ENCODE results near the gene OSM. TPM values are rescaled to one million over a fixed set of nuclear protein-coding genes. Genes with fewer than 3 reads are reported as not detected.

Gene OSM
- total RNA-seq, 1 experiment from 2014 or later, result not detected

DNA sequence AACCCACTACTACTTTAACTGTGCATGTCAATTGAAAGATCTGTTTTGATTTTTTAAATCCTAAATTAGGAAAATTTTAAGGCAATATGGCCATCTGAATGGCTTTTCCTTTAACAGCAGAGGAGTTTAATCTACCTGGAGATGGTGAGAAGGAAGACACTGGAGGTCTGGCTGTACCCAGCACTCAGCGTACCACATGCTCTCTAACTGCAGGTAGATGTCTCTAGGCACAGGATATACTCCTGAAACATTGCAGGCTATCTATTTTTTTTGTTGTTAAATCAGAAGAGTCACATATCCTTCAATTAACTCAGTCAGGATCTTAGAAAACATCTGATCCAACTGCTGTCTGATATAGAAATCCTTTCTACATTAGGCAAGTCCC is 40.0 kb upstream of the OSM start:
- ChIA-PET POLR2A (no interaction called here), CTCF (no interaction called here), RAD21 (ENCODE audit: low non-redundant PET in 1 of 2, low total read pairs in 2 of 2, uncharacterized antibody in 2 of 2, unreplicated experiment in 2 of 2) (interaction anchor here in 1 of 2 experiments (0.8 kb wide), 1 partner anchor 19 kb away, joined by 3 read pairs; no protein-coding TSS in a partner anchor)
- Histone ChIP-seq H3K9me2 (ENCODE audit: insufficient read depth) (no peaks in the 10 kb centered on the region), H2AFZ (ENCODE audit: low read depth, low read length, poor library complexity, severe bottlenecking) (no peak overlapping the region), H3K4me2 (ENCODE audit: low read length) (peak overlapping the region; percentile 52), H3K27ac (ENCODE audit: low read depth, low read length) (peak overlapping the region; percentile 86; the same call in 1 of the 2 replicates), H3K79me2 (ENCODE audit: insufficient read depth, low read length) (no peaks in the 10 kb centered on the region), H3K27me3 (ENCODE audit: insufficient read depth, low read length) (no peaks in the 10 kb centered on the region), H4K20me1 (ENCODE audit: insufficient read depth) (no peaks in the 10 kb centered on the region), H3K36me3 (ENCODE audit: control insufficient read depth in 1 of 2, insufficient read depth in 2 of 2, low read length in 2 of 2) (no peaks in the 10 kb centered on the region), H3K9me3 (ENCODE audit: control insufficient read depth in 1 of 2, insufficient read depth in 1 of 2, low read depth in 1 of 2, low read length in 2 of 2) (no peaks in the 10 kb centered on the region), H3K4me1 (ENCODE audit: control insufficient read depth in 1 of 2, insufficient read depth in 2 of 2, low read length in 2 of 2) (peaks cover 67 to 96% of the 10 kb centered on the region in 2 experiments), H3K9ac (ENCODE audit: low read length) (0 out of 2 replicates have a peak overlapping the region, but pooled peaks have one; percentile 1), H3K4me3 (replicated peaks in 1 of 2; ENCODE audit: low read depth in 1 of 2, low read length in 2 of 2) (no peak overlapping the region)
- no TSS peak for BruUV-seq (replicated peaks)
- DNase-seq (ENCODE audit: low read depth, low spot score) (no peak), ATAC-seq (no peak)
- intact Hi-C loops (cut with micrococcal nuclease), result no loop called here
- TF ChIP-seq FOSL1 (IDR thresholded peaks at IDR 0.05; ENCODE audit: low read depth), result no peak
- no peak for TF ChIP-seq POLR2A (IDR thresholded peaks at IDR 0.05; ENCODE audit: borderline replicate concordance, extremely low read depth, insufficient read depth, insufficient read length)
- TF ChIP-seq EGR1 (IDR thresholded peaks at IDR 0.05; ENCODE audit: low read depth), result no peak
- TF ChIP-seq ZFX (IDR thresholded peaks at IDR 0.05), result no peak
- TF ChIP-seq EZH2 (IDR thresholded peaks at IDR 0.05), result no peak

DNA sequence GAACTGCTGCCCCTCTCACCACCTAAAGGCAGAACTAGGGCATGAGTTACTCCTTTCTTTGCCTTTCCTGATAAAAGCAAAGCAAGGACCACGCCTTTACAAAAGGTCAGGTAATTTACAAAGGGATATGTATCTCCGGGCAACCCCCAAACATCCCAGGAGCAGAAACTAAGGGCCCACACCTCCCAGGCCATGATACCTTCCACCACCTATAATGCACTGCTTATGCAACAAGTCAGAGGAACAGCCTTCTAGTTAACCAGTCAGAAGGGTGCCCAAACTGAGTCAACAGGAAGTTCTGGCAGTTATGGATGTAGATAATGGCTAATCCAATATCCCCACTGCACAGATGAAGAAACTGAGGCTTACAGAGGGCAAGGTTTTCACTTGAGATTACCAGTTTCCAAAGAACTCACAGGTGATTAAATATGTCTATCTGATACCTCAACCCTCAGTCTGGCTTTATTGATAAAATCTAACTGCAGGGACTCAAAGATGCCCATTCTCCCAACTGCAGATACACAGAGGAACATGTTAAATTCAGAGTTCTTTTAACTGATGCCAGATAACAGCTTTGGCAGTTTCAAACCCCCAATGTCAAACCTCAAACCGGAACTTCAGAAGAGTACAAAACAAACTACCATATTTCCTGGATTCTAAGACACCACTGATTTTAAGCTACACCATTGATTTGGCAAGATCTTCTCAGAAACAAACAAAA is 39.4 kb upstream of the OSM start:
- Histone ChIP-seq H3K4me3 (replicated peaks in 1 of 2; ENCODE audit: low read depth in 1 of 2, low read length in 2 of 2) (0 out of 4 replicates have a peak overlapping the region, but pooled peaks of 1 of the 2 experiments have one; percentile 5), H4K20me1 (ENCODE audit: insufficient read depth) (no peaks in the 10 kb centered on the region), H3K27me3 (ENCODE audit: insufficient read depth, low read length) (no peaks in the 10 kb centered on the region), H3K9ac (ENCODE audit: low read length) (0 out of 2 replicates have a peak overlapping the region, but pooled peaks have one; percentile 2), H3K36me3 (ENCODE audit: control insufficient read depth in 1 of 2, insufficient read depth in 2 of 2, low read length in 2 of 2) (no peaks in the 10 kb centered on the region), H3K79me2 (ENCODE audit: insufficient read depth, low read length) (no peaks in the 10 kb centered on the region), H3K9me3 (ENCODE audit: control insufficient read depth in 1 of 2, insufficient read depth in 1 of 2, low read depth in 1 of 2, low read length in 2 of 2) (no peaks in the 10 kb centered on the region), H2AFZ (ENCODE audit: low read depth, low read length, poor library complexity, severe bottlenecking) (no peak overlapping the region), H3K4me1 (ENCODE audit: control insufficient read depth in 1 of 2, insufficient read depth in 2 of 2, low read length in 2 of 2) (peaks cover 67 to 96% of the 10 kb centered on the region in 2 experiments), H3K4me2 (ENCODE audit: low read length) (peak overlapping the region; percentile 52), H3K27ac (ENCODE audit: low read depth, low read length) (peak overlapping the region; percentile 86), H3K9me2 (ENCODE audit: insufficient read depth) (no peaks in the 10 kb centered on the region)
- ATAC-seq (no peak), DNase-seq (ENCODE audit: low read depth, low spot score) (no peak)
- POLR2A ChIA-PET, result interaction anchor here (2.3 kb wide), 1 partner anchor 21 kb away, joined by 7 read pairs; the partner anchor contains the start of gene TBC1D10A
- no TSS peak for BruUV-seq (replicated peaks)
- RAD21 ChIA-PET (ENCODE audit: low non-redundant PET in 1 of 2, low total read pairs in 2 of 2, uncharacterized antibody in 2 of 2, unreplicated experiment in 2 of 2), result no interaction called here
- intact Hi-C loops (cut with micrococcal nuclease), result no loop called here
- CTCF ChIA-PET, result no interaction called here
- TF ChIP-seq ZFX (IDR thresholded peaks at IDR 0.05) (no peak), FOSL1 (IDR thresholded peaks at IDR 0.05; ENCODE audit: low read depth) (no peak), CBX3 (IDR thresholded peaks at IDR 0.05; ENCODE audit: low read depth) (no peak), EZH2 (IDR thresholded peaks at IDR 0.05) (no peak), SIN3A (IDR thresholded peaks at IDR 0.05; ENCODE audit: low read depth) (no peak), POLR2A (IDR thresholded peaks at IDR 0.05; ENCODE audit: borderline replicate concordance, extremely low read depth, insufficient read depth, insufficient read length) (no peak), SP1 (IDR thresholded peaks at IDR 0.05; ENCODE audit: low read depth) (no peak), TCF7L2 (IDR thresholded peaks at IDR 0.05; ENCODE audit: borderline replicate concordance, extremely low read depth, insufficient read depth, insufficient read length) (no peak), YY1 (IDR thresholded peaks at IDR 0.05; ENCODE audit: extremely low read depth, insufficient replicate concordance, low read depth, low read length) (no peak), CEBPB (IDR thresholded peaks at IDR 0.05; ENCODE audit: low read depth) (no peak), RAD21 (IDR thresholded peaks at IDR 0.05; ENCODE audit: low read depth) (no peak)
- TF ChIP-seq, protein P1, sequence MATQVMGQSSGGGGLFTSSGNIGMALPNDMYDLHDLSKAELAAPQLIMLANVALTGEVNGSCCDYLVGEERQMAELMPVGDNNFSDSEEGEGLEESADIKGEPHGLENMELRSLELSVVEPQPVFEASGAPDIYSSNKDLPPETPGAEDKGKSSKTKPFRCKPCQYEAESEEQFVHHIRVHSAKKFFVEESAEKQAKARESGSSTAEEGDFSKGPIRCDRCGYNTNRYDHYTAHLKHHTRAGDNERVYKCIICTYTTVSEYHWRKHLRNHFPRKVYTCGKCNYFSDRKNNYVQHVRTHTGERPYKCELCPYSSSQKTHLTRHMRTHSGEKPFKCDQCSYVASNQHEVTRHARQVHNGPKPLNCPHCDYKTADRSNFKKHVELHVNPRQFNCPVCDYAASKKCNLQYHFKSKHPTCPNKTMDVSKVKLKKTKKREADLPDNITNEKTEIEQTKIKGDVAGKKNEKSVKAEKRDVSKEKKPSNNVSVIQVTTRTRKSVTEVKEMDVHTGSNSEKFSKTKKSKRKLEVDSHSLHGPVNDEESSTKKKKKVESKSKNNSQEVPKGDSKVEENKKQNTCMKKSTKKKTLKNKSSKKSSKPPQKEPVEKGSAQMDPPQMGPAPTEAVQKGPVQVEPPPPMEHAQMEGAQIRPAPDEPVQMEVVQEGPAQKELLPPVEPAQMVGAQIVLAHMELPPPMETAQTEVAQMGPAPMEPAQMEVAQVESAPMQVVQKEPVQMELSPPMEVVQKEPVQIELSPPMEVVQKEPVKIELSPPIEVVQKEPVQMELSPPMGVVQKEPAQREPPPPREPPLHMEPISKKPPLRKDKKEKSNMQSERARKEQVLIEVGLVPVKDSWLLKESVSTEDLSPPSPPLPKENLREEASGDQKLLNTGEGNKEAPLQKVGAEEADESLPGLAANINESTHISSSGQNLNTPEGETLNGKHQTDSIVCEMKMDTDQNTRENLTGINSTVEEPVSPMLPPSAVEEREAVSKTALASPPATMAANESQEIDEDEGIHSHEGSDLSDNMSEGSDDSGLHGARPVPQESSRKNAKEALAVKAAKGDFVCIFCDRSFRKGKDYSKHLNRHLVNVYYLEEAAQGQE (IDR thresholded peaks at IDR 0.05; ENCODE audit: low read depth), result no peak
- TF ChIP-seq, protein P2, sequence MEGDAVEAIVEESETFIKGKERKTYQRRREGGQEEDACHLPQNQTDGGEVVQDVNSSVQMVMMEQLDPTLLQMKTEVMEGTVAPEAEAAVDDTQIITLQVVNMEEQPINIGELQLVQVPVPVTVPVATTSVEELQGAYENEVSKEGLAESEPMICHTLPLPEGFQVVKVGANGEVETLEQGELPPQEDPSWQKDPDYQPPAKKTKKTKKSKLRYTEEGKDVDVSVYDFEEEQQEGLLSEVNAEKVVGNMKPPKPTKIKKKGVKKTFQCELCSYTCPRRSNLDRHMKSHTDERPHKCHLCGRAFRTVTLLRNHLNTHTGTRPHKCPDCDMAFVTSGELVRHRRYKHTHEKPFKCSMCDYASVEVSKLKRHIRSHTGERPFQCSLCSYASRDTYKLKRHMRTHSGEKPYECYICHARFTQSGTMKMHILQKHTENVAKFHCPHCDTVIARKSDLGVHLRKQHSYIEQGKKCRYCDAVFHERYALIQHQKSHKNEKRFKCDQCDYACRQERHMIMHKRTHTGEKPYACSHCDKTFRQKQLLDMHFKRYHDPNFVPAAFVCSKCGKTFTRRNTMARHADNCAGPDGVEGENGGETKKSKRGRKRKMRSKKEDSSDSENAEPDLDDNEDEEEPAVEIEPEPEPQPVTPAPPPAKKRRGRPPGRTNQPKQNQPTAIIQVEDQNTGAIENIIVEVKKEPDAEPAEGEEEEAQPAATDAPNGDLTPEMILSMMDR (IDR thresholded peaks at IDR 0.05 in 2 of 3, conservative IDR thresholded peaks at IDR 0.05 in 1 of 3; ENCODE audit: borderline replicate concordance in 1 of 3, insufficient read depth in 1 of 3, low read depth in 2 of 3, low read length in 2 of 3), result no peak

All from HCT116 (cell line).